Fibroblast of mammary gland (primary cell): ENCODE results near the gene KLHL33.

Experiments used
- DNase-seq: peaks from one replicate; pipeline ENCODE4 v3.0.0-alpha.2; 2010; ENCODE audit warnings: low read depth
- H3K4me3 ChIP-seq: 2 replicates; pipeline ENCODE4 v1.5.1; 2011; ENCODE audit warnings: low read depth, mild to moderate bottlenecking, low read length, moderate library complexity; ENCODE audit not compliant: control insufficient read depth
- CTCF ChIP-seq: conservative IDR thresholded peaks from 2 replicates; pipeline ENCODE4 v1.5.1; 2011; ENCODE audit warnings: low read depth, low read length, inconsistent platforms; ENCODE audit not compliant: control insufficient read depth, insufficient read depth

The KLHL33 gene

GRCh38 chr14:20377171-20377570, 58.8 kb downstream of the KLHL33 start:
- TF ChIP-seq CTCF, result no peak
- H3K4me3 ChIP-seq, result no peak overlapping the region
- no peak for DNase-seq

- DNase-seq, result no peak
- no peak for TF ChIP-seq CTCF
- no peak overlapping the region for H3K4me3 ChIP-seq
Measured at GRCh38 chr14:20376071-20376588, 59.8 kb downstream of the KLHL33 start.
